Fibroblast of villous mesenchyme (primary cell): Measurements from ENCODE around the gene MICAL3. TPM values are rescaled to one million over a fixed set of nuclear protein-coding genes. Genes with fewer than 3 reads are reported as not detected.
A peak's percentile ranks its signal among the peaks of the same experiment; 100 is the strongest.

Experiments used
- DNase-seq: peaks from one replicate; pipeline ENCODE4 v3.0.0-alpha.2; 2010; ENCODE audit warnings: low read depth
- H3K4me3 ChIP-seq: 2 replicates; pipeline ENCODE4 v1.5.1; 2011; ENCODE audit warnings: low read depth, mild to moderate bottlenecking, low read length
- total RNA-seq: library from RNA; depleted of rRNA; stranded (reverse); fragments of >200 nt; gene quantifications from 2 replicates; pipeline ENCODE4 v1.2.3, GENCODE V29; 2012
- TF ChIP-seq, protein P1 (sequence below): IDR thresholded peaks from 2 replicates; pipeline ENCODE4 v1.5.1; 2012; ENCODE audit warnings: low read depth, mild to moderate bottlenecking, low read length; ENCODE audit not compliant: insufficient read depth

Gene MICAL3
- total RNA-seq, 1 donor: 39.7 TPM

DNA sequence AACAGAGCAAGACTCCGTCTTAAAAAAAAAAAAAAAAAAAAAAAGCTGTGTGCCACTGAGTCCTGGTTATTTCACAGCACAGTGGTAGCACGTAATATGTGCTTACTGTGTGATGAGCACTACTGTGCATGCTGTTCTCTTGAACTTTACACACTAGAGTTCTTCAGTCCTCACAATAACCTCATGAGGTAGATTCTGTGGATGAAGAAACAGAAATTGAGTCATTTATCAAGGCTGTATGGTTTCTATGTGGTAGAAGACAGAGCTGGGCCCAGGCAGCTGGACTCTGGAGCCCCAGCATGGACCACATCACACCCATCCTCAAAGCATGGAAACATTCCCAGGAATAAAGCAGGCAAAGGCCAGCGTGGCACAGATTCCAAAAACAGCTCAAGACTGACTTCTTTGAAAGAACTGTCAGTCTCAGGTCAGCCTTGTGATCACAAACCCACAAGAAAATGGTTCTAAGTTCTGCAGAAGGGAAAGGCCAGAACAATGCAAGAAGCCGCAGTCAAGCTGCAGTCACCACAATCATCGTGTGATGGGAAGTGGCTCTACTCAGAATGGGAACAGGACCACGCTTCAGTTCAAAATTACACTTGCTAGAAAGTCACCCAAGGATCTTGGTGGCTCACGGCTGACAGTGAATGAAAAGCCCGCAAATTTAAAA, 49.5 kb downstream of the MICAL3 start:
- TF ChIP-seq, protein P1, sequence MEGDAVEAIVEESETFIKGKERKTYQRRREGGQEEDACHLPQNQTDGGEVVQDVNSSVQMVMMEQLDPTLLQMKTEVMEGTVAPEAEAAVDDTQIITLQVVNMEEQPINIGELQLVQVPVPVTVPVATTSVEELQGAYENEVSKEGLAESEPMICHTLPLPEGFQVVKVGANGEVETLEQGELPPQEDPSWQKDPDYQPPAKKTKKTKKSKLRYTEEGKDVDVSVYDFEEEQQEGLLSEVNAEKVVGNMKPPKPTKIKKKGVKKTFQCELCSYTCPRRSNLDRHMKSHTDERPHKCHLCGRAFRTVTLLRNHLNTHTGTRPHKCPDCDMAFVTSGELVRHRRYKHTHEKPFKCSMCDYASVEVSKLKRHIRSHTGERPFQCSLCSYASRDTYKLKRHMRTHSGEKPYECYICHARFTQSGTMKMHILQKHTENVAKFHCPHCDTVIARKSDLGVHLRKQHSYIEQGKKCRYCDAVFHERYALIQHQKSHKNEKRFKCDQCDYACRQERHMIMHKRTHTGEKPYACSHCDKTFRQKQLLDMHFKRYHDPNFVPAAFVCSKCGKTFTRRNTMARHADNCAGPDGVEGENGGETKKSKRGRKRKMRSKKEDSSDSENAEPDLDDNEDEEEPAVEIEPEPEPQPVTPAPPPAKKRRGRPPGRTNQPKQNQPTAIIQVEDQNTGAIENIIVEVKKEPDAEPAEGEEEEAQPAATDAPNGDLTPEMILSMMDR: no peak
- no peak overlapping the region for H3K4me3 ChIP-seq
- DNase-seq: no peak

DNA sequence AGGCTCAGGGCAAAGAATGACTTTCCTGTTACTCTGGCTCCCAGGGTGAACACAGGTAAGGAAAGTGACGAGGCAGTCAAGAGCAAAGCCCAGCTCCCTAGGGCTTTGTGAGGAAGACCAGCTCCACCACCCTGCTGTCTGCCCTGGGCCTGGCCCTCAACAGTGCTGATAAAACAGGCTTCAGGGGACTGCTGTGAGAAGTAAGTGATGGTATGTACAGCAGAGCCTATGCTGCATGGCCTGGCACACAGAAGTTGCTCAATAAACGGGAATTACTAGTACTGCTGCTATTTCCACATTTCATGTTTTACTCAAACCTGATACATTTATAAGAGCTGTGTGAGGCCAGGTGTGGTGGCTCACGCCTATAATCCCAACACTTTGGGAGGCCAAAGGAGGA, 50.3 kb downstream of the MICAL3 start:
- DNase-seq: peak; percentile 66
- no peak overlapping the region for H3K4me3 ChIP-seq
- TF ChIP-seq, protein P1: no peak

DNA sequence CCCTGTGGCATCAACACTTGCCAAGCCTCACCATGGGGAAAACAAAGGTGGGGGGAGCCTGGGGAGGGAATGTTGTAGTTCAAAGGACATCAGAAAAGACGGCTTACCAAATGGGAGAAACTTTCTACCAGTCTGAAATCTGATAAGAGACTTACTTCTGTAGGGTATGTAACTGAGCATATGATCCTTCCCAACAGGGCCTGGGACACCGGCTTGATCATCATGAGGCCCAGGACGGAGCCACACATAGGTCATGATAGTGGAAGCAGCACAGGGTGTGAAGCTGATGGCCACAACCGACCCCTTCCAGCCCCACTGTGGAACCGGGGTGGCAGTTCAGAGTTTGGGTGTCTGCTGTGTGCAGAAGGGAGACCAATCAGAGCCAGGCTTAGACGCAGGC, 51.1 kb downstream of the MICAL3 start:
- DNase-seq: no peak
- TF ChIP-seq, protein P1: no peak
- no peak overlapping the region for H3K4me3 ChIP-seq

DNA sequence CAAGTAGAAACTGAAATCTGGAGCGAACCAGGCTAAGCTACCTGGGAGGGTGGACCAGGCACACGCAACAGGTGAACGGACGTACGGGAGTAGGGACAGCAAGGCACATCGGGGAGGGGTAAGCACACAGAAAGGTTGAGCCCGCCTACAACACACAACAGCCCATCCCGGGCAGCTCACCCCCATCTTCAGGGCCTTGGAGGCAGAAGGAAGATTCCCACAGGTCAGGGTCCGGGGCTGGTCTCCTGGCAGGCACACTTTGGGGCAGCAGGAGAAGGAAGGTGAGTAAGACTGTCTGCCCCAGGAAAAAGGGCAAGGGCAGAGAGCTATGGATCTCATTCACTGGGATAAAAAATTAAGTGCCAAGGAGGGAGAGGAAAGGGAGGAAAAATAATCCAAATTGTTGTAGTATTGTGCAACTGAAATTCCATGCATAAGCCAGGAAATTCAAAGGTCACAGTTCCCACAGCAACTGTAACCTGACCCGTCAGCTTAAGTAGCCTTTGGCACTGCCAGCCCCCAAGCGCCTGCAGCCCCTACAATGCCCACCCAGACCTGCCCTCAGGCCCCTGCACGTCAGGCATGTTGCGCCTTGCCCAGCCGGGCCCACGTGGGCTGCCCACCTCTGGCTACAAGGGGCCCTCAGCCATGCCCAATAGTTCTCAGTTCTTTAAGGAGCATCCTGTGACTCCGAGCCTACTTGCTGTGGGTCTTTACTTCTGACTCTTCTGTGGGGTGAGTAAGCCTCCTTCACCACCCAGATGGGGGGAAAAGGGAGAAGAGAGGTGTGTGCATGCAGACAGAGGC, 51.8 kb downstream of the MICAL3 start:
- no peak overlapping the region for H3K4me3 ChIP-seq
- DNase-seq: peak; percentile 87
- TF ChIP-seq, protein P1: no peak

DNA sequence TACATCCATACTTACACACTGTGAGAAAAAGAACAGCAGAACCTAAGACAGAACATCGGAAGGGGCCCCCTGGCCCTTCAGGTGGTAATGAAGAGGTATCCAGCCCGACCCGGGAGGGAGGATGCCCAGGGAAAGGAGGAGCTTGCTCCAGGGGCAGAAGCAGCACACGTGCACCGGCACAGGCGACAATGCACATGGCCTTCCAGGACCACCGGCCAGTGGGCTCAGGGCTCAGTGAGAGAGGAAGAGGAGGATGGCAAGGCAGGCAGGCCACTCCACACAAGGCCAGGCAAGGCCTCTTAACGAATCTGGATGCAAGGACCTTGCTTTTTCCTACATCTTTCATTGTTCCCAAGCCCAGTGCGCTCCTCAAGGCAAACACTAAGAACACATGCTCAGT, 52.6 kb downstream of the MICAL3 start:
- no peak for DNase-seq
- H3K4me3 ChIP-seq: no peak overlapping the region
- TF ChIP-seq, protein P1: no peak

DNA sequence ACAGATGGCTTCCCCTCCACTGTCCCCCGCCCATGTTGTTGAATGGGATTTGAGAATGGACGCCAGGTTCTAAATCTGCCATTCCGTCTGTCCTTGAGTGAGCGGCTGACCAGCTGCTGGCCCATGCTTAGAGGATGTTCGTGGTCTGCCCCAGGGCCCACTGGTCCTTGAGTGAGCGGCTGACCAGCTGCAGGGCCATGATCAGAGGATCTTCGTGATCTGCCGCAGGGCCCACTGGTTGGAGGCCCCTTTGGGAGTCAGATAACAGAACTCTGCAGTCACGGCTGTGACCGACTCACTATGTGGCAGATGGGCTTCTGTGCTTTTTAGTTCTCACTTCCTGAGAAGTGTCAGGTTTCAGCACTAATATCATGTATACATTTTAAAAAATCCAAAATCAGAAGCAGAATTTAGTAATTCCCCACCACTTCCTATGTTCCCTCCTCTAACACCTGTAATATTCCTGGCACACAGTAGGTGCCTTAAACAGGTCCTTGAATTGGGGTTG, 54.1 kb downstream of the MICAL3 start:
- DNase-seq: peak; percentile 70
- H3K4me3 ChIP-seq: no peak overlapping the region
- TF ChIP-seq, protein P1: no peak
